Natural killer cell (primary cell): ENCODE results near the gene C1QBP. TPM values are rescaled to one million over a fixed set of nuclear protein-coding genes. Genes with fewer than 3 reads are reported as not detected.

ENCODE experiments used
- ATAC-seq, 3 donors: fragments of 150-1000 bp in 2 of 3; fragments of 200-7000 bp in 1 of 3; cut with Tn5 transposase; 1 replicate in 1 of 3; 2 replicates in 2 of 3; pipeline ENCODE4 v1.10.0; 2021; ENCODE audit warnings: mild to moderate bottlenecking in 2 of 3, moderate library complexity in 2 of 3
- DNase-seq, 2 donors: peaks; one replicate each; pipeline versions ENCODE4 v3.0.0 to v3.0.0-alpha.2; 2013 to 2021; ENCODE audit warnings: mixed read lengths in 1 of 2
- H3K27ac ChIP-seq: one replicate; pipeline ENCODE4 v1.5.1; 2013; ENCODE audit warnings: mild to moderate bottlenecking, low read length
- H3K27me3 ChIP-seq: one replicate; pipeline ENCODE4 v1.6.1; 2013; ENCODE audit warnings: low read length; ENCODE audit not compliant: control insufficient read depth, insufficient read depth
- H3K36me3 ChIP-seq: one replicate; pipeline ENCODE4 v1.6.1; 2013; ENCODE audit warnings: low read length; ENCODE audit not compliant: control insufficient read depth, insufficient read depth
- H3K4me1 ChIP-seq: one replicate; pipeline ENCODE4 v1.6.1; 2013; ENCODE audit warnings: low read length; ENCODE audit not compliant: control insufficient read depth, insufficient read depth
- H3K4me3 ChIP-seq: one replicate; pipeline ENCODE4 v1.5.1; 2013; ENCODE audit warnings: low read length
- H3K9me3 ChIP-seq: one replicate; pipeline ENCODE4 v1.6.1; 2013; ENCODE audit warnings: low read length; ENCODE audit not compliant: control insufficient read depth, insufficient read depth
- H3K27ac Mint-ChIP-seq, 2 donors: one replicate each; pipeline ENCODE4 v1.8.0; 2022; ENCODE audit warnings: mild to moderate bottlenecking in 2 of 2, mixed read lengths in 2 of 2, moderate library complexity in 1 of 2
- H3K27me3 Mint-ChIP-seq, 2 donors: one replicate each; pipeline ENCODE4 v1.8.0; 2022; ENCODE audit warnings: low read depth in 2 of 2, mixed read lengths in 2 of 2
- H3K36me3 Mint-ChIP-seq: one replicate; pipeline ENCODE4 v1.8.0; 2022; ENCODE audit warnings: mixed read lengths
- H3K4me1 Mint-ChIP-seq, 2 donors: one replicate each; pipeline ENCODE4 v1.8.0; 2022; ENCODE audit warnings: mixed read lengths in 2 of 2
- H3K4me3 Mint-ChIP-seq: one replicate; pipeline ENCODE4 v1.8.0; 2022; ENCODE audit warnings: mild to moderate bottlenecking, moderate library complexity, mixed read lengths
- H3K9me3 Mint-ChIP-seq, 2 donors: one replicate each; pipeline ENCODE4 v1.8.0; 2022; ENCODE audit warnings: mixed read lengths in 2 of 2
- CTCF ChIP-seq: fragments of 200-600 bp; IDR thresholded peaks from one replicate; pipeline ENCODE4 v1.8.0; 2022; ENCODE audit warnings: antibody characterized with exemption
- WGBS: methylation state at CpG from one replicate; pipeline ENCODE4 v1.1.7; 2013; ENCODE audit warnings: missing lambda C conversion rate; ENCODE audit not compliant: insufficient coverage; 5-methylcytosine and 5-hydroxymethylcytosine counted together
- intact Hi-C: fragments of 100-400 bp; cut with micrococcal nuclease; formaldehyde crosslinking; loops from one replicate; pipeline ENCODE4 v1.14.2; 2022
- total RNA-seq, 4 donors: library from RNA; stranded (reverse); fragments of 120-200 nt in 1 of 4; gene quantifications; one replicate each; pipeline versions ENCODE4 v1.2.3 to v1.2.4, GENCODE V29; 2013 to 2022

The C1QBP gene
- total RNA-seq, 3 donors from 2014 or later (not counting 1 experiment from before 2014, with no cell fraction given) = 38.1 to 40.8 (median 40.0) TPM

- Mint-ChIP-seq H3K27ac (peak overlapping the region in 1 of 2 donors; percentile 29), H3K9me3 (no peaks in the 10 kb centered on the region), H3K27me3 (no peaks in the 10 kb centered on the region), H3K36me3 (no peaks in the 10 kb centered on the region), H3K4me3 (peak overlapping the region; percentile 51), H3K4me1 (peaks cover 30 to 38% of the 10 kb centered on the region in 2 donors)
- TF ChIP-seq CTCF = no peak
- ATAC-seq (no peak), DNase-seq (no peak)
- Histone ChIP-seq H3K9me3 (no peaks in the 10 kb centered on the region), H3K27me3 (no peaks in the 10 kb centered on the region), H3K27ac (no peak overlapping the region), H3K4me3 (no peak overlapping the region), H3K4me1 (peaks cover 22% of the 10 kb centered on the region), H3K36me3 (no peaks in the 10 kb centered on the region)
- 17% methylated on average over 8 of the region's 8 CpGs for WGBS
- intact Hi-C loops = no loop called here
These were observed 28.5 kb upstream of the C1QBP start for GRCh38 chr17:5467416-5467815.

GRCh38 chr17:5466295-5466694 lies 27.3 kb upstream of the C1QBP start:
- H3K9me3 ChIP-seq = no peaks in the 10 kb centered on the region
- no peaks in the 10 kb centered on the region for H3K27me3 ChIP-seq
- no peaks in the 10 kb centered on the region for H3K9me3 Mint-ChIP-seq
- intact Hi-C loops = no loop called here
- no peak for TF ChIP-seq CTCF
- no peaks in the 10 kb centered on the region for H3K36me3 Mint-ChIP-seq
- H3K36me3 ChIP-seq = no peaks in the 10 kb centered on the region
- H3K4me3 ChIP-seq = no peak overlapping the region
- DNase-seq (no peak), ATAC-seq (no peak)
- peaks cover 22% of the 10 kb centered on the region for H3K4me1 ChIP-seq
- WGBS = 93% methylated on average over 3 of the region's 4 CpGs
- no peak overlapping the region for H3K27ac ChIP-seq
- peak overlapping the region in 1 of 2 donors; percentile 33 for H3K27ac Mint-ChIP-seq
- H3K4me3 Mint-ChIP-seq = no peak overlapping the region
- H3K4me1 Mint-ChIP-seq = peaks cover 30 to 38% of the 10 kb centered on the region in 2 donors
- H3K27me3 Mint-ChIP-seq = no peaks in the 10 kb centered on the region

- WGBS = 93% methylated on average over 9 of the region's 10 CpGs
- Histone ChIP-seq H3K9me3 (no peaks in the 10 kb centered on the region), H3K4me3 (no peak overlapping the region), H3K27me3 (no peaks in the 10 kb centered on the region), H3K27ac (no peak overlapping the region), H3K4me1 (peaks cover 22% of the 10 kb centered on the region), H3K36me3 (peaks cover 3% of the 10 kb centered on the region)
- no peak for TF ChIP-seq CTCF
- intact Hi-C loops = no loop called here
- Mint-ChIP-seq H3K9me3 (no peaks in the 10 kb centered on the region), H3K4me3 (no peak overlapping the region), H3K4me1 (peaks cover 30 to 38% of the 10 kb centered on the region in 2 donors), H3K27ac (peak overlapping the region in 1 of 2 donors; percentile 2), H3K36me3 (no peaks in the 10 kb centered on the region), H3K27me3 (no peaks in the 10 kb centered on the region)
- ATAC-seq (no peak), DNase-seq (no peak)
These were observed 26.0 kb upstream of the C1QBP start for GRCh38 chr17:5464717-5465507.

- intact Hi-C loops = no loop called here
- DNase-seq (no peak), ATAC-seq (no peak)
- Mint-ChIP-seq H3K27me3 (no peaks in the 10 kb centered on the region), H3K4me3 (no peak overlapping the region), H3K27ac (no peak overlapping the region), H3K4me1 (no peaks in the 10 kb centered on the region), H3K36me3 (peaks cover 7% of the 10 kb centered on the region), H3K9me3 (no peaks in the 10 kb centered on the region)
- 94% methylated on average over 8 of the region's 8 CpGs for WGBS
- Histone ChIP-seq H3K9me3 (no peaks in the 10 kb centered on the region), H3K4me1 (no peaks in the 10 kb centered on the region), H3K36me3 (peaks cover 54% of the 10 kb centered on the region), H3K27me3 (no peaks in the 10 kb centered on the region), H3K4me3 (no peak overlapping the region), H3K27ac (no peak overlapping the region)
- no peak for TF ChIP-seq CTCF
These were observed 7.8 kb upstream of the C1QBP start for GRCh38 chr17:5446786-5447185.
